Upper lobe of right lung (tissue), 1 donor: Measurements from ENCODE around the gene SLC24A4. TPM values are rescaled to one million over a fixed set of nuclear protein-coding genes. Genes with fewer than 3 reads are reported as not detected.

Experiments
- ATAC-seq: fragments of 200-7000 bp; cut with Tn5 transposase; one replicate; pipeline ENCODE4 v1.9.1; 2020; ENCODE audit warnings: mild to moderate bottlenecking, moderate library complexity
- DNase-seq: peaks from one replicate; pipeline ENCODE4 v3.0.0-alpha.2; 2020
- H3K27ac ChIP-seq: fragments of 200-600 bp; one replicate; pipeline ENCODE4 v1.8.0; 2022
- H3K27me3 ChIP-seq: fragments of 200-600 bp; one replicate; pipeline ENCODE4 v1.8.0; 2022; ENCODE audit warnings: mild to moderate bottlenecking
- H3K36me3 ChIP-seq: fragments of 200-600 bp; one replicate; pipeline ENCODE4 v1.8.0; 2022
- H3K4me1 ChIP-seq: fragments of 200-600 bp; one replicate; pipeline ENCODE4 v1.8.0; 2022
- H3K4me3 ChIP-seq: fragments of 200-600 bp; one replicate; pipeline ENCODE4 v1.8.0; 2022; ENCODE audit warnings: mild to moderate bottlenecking
- H3K9me3 ChIP-seq: fragments of 200-600 bp; one replicate; pipeline ENCODE4 v1.8.0; 2022
- intact Hi-C: fragments of 100-400 bp; cut with DNase I; formaldehyde crosslinking; loops from one replicate; pipeline ENCODE4 v1.11.0; 2022
- total RNA-seq: library from RNA; stranded (reverse); fragmentation: NEBNext Ultra II Directional; extraction: Animal tissue kit (Norgen Biotek cat#: 25700); gene quantifications from one replicate; pipeline ENCODE4 v1.2.1, GENCODE V29; 2021
- TF ChIP-seq, protein P1 (sequence below): fragments of 200-600 bp; IDR thresholded peaks from one replicate; pipeline ENCODE4 v1.8.0; 2022; ENCODE audit warnings: antibody characterized with exemption
- donor health status: DM: no; HTN: yes; CAD: no; lungs with severe emphysema.

The SLC24A4 gene
- total RNA-seq, 1 donor from 2014 or later = 1.6 TPM

DNA sequence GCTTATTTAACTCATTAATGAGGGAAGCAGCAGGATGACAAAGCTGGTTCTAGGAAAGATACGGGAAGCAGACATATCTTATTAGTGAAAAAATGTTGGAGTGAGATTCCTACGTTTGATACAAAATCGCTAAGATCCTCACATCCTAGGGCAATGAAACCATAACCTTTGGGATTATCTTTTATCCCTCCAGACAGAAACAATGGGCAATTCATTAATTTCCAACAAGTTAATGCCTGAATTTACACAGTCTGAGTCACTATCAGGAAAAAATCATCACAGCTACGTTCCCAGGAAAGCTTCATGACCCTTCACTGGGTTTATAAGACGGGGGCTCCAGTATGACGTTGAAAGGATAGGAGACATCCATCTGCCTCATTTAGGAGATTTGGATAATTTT lies 45.0 kb downstream of the SLC24A4 start:
- TF ChIP-seq, protein P1, sequence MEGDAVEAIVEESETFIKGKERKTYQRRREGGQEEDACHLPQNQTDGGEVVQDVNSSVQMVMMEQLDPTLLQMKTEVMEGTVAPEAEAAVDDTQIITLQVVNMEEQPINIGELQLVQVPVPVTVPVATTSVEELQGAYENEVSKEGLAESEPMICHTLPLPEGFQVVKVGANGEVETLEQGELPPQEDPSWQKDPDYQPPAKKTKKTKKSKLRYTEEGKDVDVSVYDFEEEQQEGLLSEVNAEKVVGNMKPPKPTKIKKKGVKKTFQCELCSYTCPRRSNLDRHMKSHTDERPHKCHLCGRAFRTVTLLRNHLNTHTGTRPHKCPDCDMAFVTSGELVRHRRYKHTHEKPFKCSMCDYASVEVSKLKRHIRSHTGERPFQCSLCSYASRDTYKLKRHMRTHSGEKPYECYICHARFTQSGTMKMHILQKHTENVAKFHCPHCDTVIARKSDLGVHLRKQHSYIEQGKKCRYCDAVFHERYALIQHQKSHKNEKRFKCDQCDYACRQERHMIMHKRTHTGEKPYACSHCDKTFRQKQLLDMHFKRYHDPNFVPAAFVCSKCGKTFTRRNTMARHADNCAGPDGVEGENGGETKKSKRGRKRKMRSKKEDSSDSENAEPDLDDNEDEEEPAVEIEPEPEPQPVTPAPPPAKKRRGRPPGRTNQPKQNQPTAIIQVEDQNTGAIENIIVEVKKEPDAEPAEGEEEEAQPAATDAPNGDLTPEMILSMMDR = no peak
- Histone ChIP-seq H3K4me3 (no peak overlapping the region), H3K9me3 (no peaks in the 10 kb centered on the region), H3K36me3 (no peaks in the 10 kb centered on the region), H3K4me1 (no peaks in the 10 kb centered on the region), H3K27me3 (peaks cover 8% of the 10 kb centered on the region), H3K27ac (no peak overlapping the region)
- intact Hi-C loops = no loop called here
- no peak for ATAC-seq
- no peak for DNase-seq

DNA sequence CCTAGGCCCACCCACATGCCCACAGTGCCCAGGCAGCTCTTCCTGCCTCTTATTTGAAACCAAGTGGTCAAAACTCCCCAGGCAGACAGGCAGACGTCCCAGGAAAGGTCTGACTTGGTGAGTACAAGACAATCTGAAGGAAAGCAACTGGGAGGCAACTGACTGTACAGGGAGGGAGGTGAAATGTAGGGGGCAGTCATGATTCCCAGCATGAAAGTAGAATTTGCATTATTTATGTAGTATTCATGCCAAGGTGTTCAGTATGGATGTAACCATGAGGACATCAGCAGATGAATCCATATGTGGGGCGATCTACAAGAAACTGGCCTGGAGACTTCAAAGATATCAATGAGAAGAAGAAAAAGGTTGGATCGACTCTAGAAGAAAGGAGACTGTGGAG lies 46.1 kb downstream of the SLC24A4 start:
- TF ChIP-seq, protein P1 = no peak
- Histone ChIP-seq H3K27me3 (peaks cover 8% of the 10 kb centered on the region), H3K4me3 (no peak overlapping the region), H3K36me3 (no peaks in the 10 kb centered on the region), H3K4me1 (no peaks in the 10 kb centered on the region), H3K27ac (no peak overlapping the region), H3K9me3 (no peaks in the 10 kb centered on the region)
- no peak for DNase-seq
- no peak for ATAC-seq
- intact Hi-C loops = no loop called here

DNA sequence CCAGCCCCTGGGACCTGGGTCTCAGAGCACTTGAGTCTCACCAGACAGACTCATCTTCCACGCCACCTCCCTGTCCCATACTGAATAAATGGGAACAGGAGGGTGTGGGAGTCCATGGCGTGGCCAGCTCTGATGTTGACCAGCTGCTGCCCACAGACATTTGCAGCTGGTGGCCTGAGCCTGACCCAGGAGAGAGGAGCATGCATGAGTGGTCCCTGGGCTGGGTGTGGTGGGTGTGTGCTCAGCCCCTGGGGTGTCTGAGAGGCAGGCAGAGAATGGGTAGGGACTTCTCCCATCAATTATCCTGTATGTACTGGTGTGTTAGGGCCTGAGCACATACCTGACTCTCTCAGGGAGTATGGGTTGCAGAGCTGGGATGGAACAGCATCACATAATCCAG lies 49.3 kb downstream of the SLC24A4 start:
- Histone ChIP-seq H3K27ac (no peak overlapping the region), H3K36me3 (no peaks in the 10 kb centered on the region), H3K9me3 (no peaks in the 10 kb centered on the region), H3K4me3 (no peak overlapping the region), H3K4me1 (no peaks in the 10 kb centered on the region), H3K27me3 (no peaks in the 10 kb centered on the region)
- intact Hi-C loops = no loop called here
- peak; percentile 27 for ATAC-seq
- DNase-seq = no peak
- TF ChIP-seq, protein P1 = no peak

DNA sequence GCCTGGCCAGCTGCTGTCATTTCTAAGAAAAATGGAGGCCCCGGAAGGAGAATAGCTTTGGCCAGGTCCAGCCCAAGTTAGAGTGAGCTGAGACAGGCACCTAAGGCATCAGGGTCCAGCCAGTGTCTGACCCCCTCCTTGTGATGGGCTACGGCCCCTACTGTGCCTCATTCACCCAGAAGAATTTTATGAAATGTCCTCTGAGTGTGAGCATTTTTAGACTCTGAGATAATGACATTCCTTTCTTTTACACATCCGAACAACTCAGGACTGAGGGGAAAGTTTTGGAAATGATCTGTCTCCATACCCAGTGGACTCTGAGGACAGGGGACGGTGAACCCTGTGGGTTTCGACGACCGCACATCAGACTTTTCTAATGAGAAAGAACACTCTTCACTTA lies 50.4 kb downstream of the SLC24A4 start:
- ATAC-seq (no peak), DNase-seq (no peak)
- intact Hi-C loops = no loop called here
- Histone ChIP-seq H3K36me3 (no peaks in the 10 kb centered on the region), H3K27me3 (no peaks in the 10 kb centered on the region), H3K4me3 (no peak overlapping the region), H3K9me3 (no peaks in the 10 kb centered on the region), H3K4me1 (no peaks in the 10 kb centered on the region), H3K27ac (no peak overlapping the region)
- TF ChIP-seq, protein P1 = no peak

DNA sequence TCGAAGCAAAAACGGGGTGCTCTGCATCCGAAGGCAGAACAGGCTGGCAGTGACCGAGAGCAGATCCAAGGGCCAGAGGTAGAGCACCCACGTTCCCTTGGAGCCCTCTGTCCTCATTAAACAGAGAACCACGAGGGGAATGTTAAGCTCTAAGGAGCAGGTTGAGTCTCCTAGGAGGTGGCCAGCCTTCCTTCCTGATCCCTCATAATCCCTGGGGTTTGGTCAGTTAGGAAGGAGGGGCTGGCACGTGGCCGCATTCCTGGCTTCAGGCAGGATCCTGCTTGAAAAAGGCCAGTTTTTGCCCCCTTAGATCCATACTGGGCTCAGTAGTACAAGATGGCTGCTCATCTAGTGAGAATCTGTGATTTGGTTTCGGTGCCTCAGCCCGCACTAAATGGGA lies 57.2 kb downstream of the SLC24A4 start:
- Histone ChIP-seq H3K4me3 (no peak overlapping the region), H3K27me3 (no peaks in the 10 kb centered on the region), H3K4me1 (no peaks in the 10 kb centered on the region), H3K27ac (no peak overlapping the region), H3K9me3 (no peaks in the 10 kb centered on the region), H3K36me3 (no peaks in the 10 kb centered on the region)
- DNase-seq (no peak), ATAC-seq (no peak)
- intact Hi-C loops = no loop called here
- TF ChIP-seq, protein P1 = no peak

DNA sequence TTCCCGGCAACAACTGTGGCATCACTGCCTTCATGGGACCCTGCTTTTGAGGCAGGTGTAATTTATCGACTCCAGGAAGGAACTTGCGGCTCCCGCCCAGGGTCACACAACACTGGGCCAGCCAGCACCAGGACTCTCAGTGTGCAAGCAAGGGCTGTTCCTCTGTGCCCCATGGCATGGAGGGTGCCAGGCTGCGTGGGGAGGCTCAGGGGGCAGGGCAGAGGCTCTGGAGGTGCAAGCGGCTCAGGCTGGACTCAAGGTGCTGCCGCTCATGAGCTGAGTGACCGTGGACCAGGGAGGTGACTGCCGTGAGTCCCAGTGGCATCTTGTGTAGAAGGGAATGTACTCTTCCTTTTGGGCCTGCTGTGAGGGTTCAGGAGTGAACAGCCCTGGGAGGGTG lies 57.6 kb downstream of the SLC24A4 start:
- TF ChIP-seq, protein P1 = no peak
- H3K27ac ChIP-seq = no peak overlapping the region
- no peak overlapping the region for H3K4me3 ChIP-seq
- no peak for DNase-seq
- no peaks in the 10 kb centered on the region for H3K36me3 ChIP-seq
- no peaks in the 10 kb centered on the region for H3K4me1 ChIP-seq
- no peak for ATAC-seq
- no peaks in the 10 kb centered on the region for H3K27me3 ChIP-seq
- no peaks in the 10 kb centered on the region for H3K9me3 ChIP-seq
- intact Hi-C loops = no loop called here
